Loucy (cell line): ENCODE data around the gene TET2.
A peak's percentile ranks its signal among the peaks of the same experiment; 100 is the strongest.

Source experiments
- H2AFZ ChIP-seq: fragments of 200-600 bp; sonication (generic); 2 replicates; pipeline ENCODE4 v1.6.0; 2016; ENCODE audit warnings: antibody characterized with exemption, mild to moderate bottlenecking, low read length, moderate library complexity
- H3F3A ChIP-seq: fragments of 200-600 bp; 2 replicates; pipeline ENCODE4 v1.6.0; 2016; ENCODE audit warnings: antibody characterized with exemption, low read depth, mild to moderate bottlenecking
- H3K27me3 ChIP-seq: fragments of 200-600 bp; sonication (generic); 2 replicates; pipeline ENCODE4 v1.6.1; 2014; ENCODE audit warnings: low read length, mild to moderate bottlenecking; ENCODE audit not compliant: insufficient read depth, poor library complexity, severe bottlenecking
- H3K36me3 ChIP-seq: fragments of 200-600 bp; sonication (generic); 2 replicates; pipeline ENCODE4 v1.6.1; 2016; ENCODE audit warnings: low read length; ENCODE audit not compliant: insufficient read depth
- H3K4me1 ChIP-seq: fragments of 200-600 bp; sonication (generic); 2 replicates; pipeline ENCODE4 v1.5.1; 2014; ENCODE audit warnings: low read length, mild to moderate bottlenecking; ENCODE audit not compliant: insufficient read depth, poor library complexity, severe bottlenecking
- H3K4me2 ChIP-seq: fragments of 200-600 bp; sonication (generic); 2 replicates; pipeline ENCODE4 v1.6.0; 2014; ENCODE audit warnings: antibody characterized with exemption, low read length, low read depth, mild to moderate bottlenecking; ENCODE audit not compliant: poor library complexity, severe bottlenecking
- H3K4me3 ChIP-seq: fragments of 200-600 bp; sonication (generic); 2 replicates; pipeline ENCODE4 v1.5.1; 2014; ENCODE audit warnings: low read length, mild to moderate bottlenecking, mixed read lengths; ENCODE audit not compliant: poor library complexity, severe bottlenecking
- H3K79me2 ChIP-seq: fragments of 200-600 bp; sonication (generic); 2 replicates; pipeline ENCODE4 v1.6.1; 2014; ENCODE audit warnings: low read length; ENCODE audit not compliant: insufficient read depth
- H3K9ac ChIP-seq: fragments of 200-600 bp; sonication (generic); 2 replicates; pipeline ENCODE4 v1.6.0; 2014; ENCODE audit warnings: mild to moderate bottlenecking, low read depth, low read length, moderate library complexity; ENCODE audit not compliant: poor library complexity, severe bottlenecking
- H3K9me2 ChIP-seq: fragments of 200-600 bp; sonication (generic); replicated peaks from 2 replicates; pipeline ENCODE4 v1.6.1; 2016; ENCODE audit warnings: low read depth, low read length, mixed read lengths
- H3K9me3 ChIP-seq: fragments of 200-600 bp; sonication (generic); 2 replicates; pipeline ENCODE4 v1.6.1; 2014; ENCODE audit warnings: mild to moderate bottlenecking, antibody characterized with exemption, low read length, low read depth; ENCODE audit not compliant: insufficient read depth
- H4K20me1 ChIP-seq: fragments of 200-600 bp; sonication (generic); 2 replicates; pipeline ENCODE4 v1.6.0; 2014; ENCODE audit warnings: antibody characterized with exemption, low read length, mild to moderate bottlenecking; ENCODE audit not compliant: insufficient read depth, poor library complexity, severe bottlenecking
- CTCF ChIP-seq: fragments of 200-600 bp; sonication (generic); conservative IDR thresholded peaks from 2 replicates; pipeline ENCODE4 v1.5.1; 2014; ENCODE audit warnings: mild to moderate bottlenecking, antibody characterized with exemption, low read length
- EZH2phosphoT487 ChIP-seq: fragments of 200-600 bp; IDR thresholded peaks from 2 replicates; pipeline ENCODE4 v1.6.1; 2018; ENCODE audit warnings: antibody characterized with exemption, mild to moderate bottlenecking, moderate library complexity, borderline replicate concordance

Gene TET2

GRCh38 chr4:105139646-105140045, 7.0 kb upstream of the TET2 start:
- Histone ChIP-seq H3K27me3 (no peaks in the 10 kb centered on the region), H3K4me2 (no peak overlapping the region), H3K4me1 (no peaks in the 10 kb centered on the region), H3K9me3 (no peaks in the 10 kb centered on the region), H4K20me1 (no peaks in the 10 kb centered on the region), H3K9me2 (no peaks in the 10 kb centered on the region), H3K9ac (no peak overlapping the region), H3K4me3 (no peak overlapping the region), H3K36me3 (no peaks in the 10 kb centered on the region), H3K79me2 (no peaks in the 10 kb centered on the region), H3F3A (no peaks in the 10 kb centered on the region), H2AFZ (no peak overlapping the region)
- TF ChIP-seq EZH2phosphoT487 (no peak), CTCF (no peak)

GRCh38 chr4:105140684-105141490, 5.8 kb upstream of the TET2 start:
- H2AFZ ChIP-seq: no peak overlapping the region
- H4K20me1 ChIP-seq: no peaks in the 10 kb centered on the region
- H3K9me3 ChIP-seq: no peaks in the 10 kb centered on the region
- no peaks in the 10 kb centered on the region for H3K79me2 ChIP-seq
- H3K9ac ChIP-seq: no peak overlapping the region
- H3K4me3 ChIP-seq: no peak overlapping the region
- no peaks in the 10 kb centered on the region for H3K4me1 ChIP-seq
- no peaks in the 10 kb centered on the region for H3K9me2 ChIP-seq
- H3K27me3 ChIP-seq: no peaks in the 10 kb centered on the region
- TF ChIP-seq EZH2phosphoT487: no peak
- peak; percentile 81 for TF ChIP-seq CTCF
- H3K36me3 ChIP-seq: no peaks in the 10 kb centered on the region
- no peak overlapping the region for H3K4me2 ChIP-seq
- H3F3A ChIP-seq: no peaks in the 10 kb centered on the region

- H3K4me1 ChIP-seq: no peaks in the 10 kb centered on the region
- H3K36me3 ChIP-seq: no peaks in the 10 kb centered on the region
- H3K4me2 ChIP-seq: no peak overlapping the region
- TF ChIP-seq CTCF (no peak), EZH2phosphoT487 (no peak)
- no peak overlapping the region for H2AFZ ChIP-seq
- no peak overlapping the region for H3K9ac ChIP-seq
- no peaks in the 10 kb centered on the region for H3K27me3 ChIP-seq
- no peaks in the 10 kb centered on the region for H3K79me2 ChIP-seq
- H3K9me2 ChIP-seq: no peaks in the 10 kb centered on the region
- H3K4me3 ChIP-seq: no peak overlapping the region
- no peaks in the 10 kb centered on the region for H3K9me3 ChIP-seq
- no peaks in the 10 kb centered on the region for H4K20me1 ChIP-seq
- no peaks in the 10 kb centered on the region for H3F3A ChIP-seq
Observed at GRCh38 chr4:105145156-105145902, 1.3 kb upstream of the TET2 start.
